Mucosa of rectum (tissue), 2 donors: ENCODE measurements around the gene MYMK.
"Not testable (repeated sequence)": the region's sequence is repeated elsewhere in the genome, so short reads cannot be mapped to it uniquely, and the experiment has no call there.

Experiments used
- H3K27ac ChIP-seq, 2 donors: one replicate each; pipeline ENCODE4 v1.7.0; 2013; ENCODE audit warnings: inconsistent platforms in 2 of 2, low read depth in 2 of 2, low read length in 2 of 2
- H3K27me3 ChIP-seq, 2 donors: one replicate each; pipeline ENCODE4 v1.7.0; 2013; ENCODE audit warnings: low read length in 2 of 2; ENCODE audit not compliant: control insufficient read depth in 2 of 2, insufficient read depth in 2 of 2
- H3K36me3 ChIP-seq, 2 donors: one replicate each; pipeline ENCODE4 v1.7.0; 2013; ENCODE audit warnings: low read length in 2 of 2; ENCODE audit not compliant: control insufficient read depth in 2 of 2, insufficient read depth in 2 of 2
- H3K4me1 ChIP-seq, 2 donors: one replicate each; pipeline ENCODE4 v1.7.0; 2013; ENCODE audit warnings: low read length in 2 of 2, mild to moderate bottlenecking in 1 of 2; ENCODE audit not compliant: control insufficient read depth in 2 of 2, insufficient read depth in 2 of 2
- H3K4me3 ChIP-seq, 2 donors: one replicate each; pipeline ENCODE4 v1.7.0; 2013; ENCODE audit warnings: low read length in 2 of 2
- H3K9ac ChIP-seq, 2 donors: one replicate each; pipeline ENCODE4 v1.7.0; 2013; ENCODE audit warnings: low read length in 2 of 2, low read depth in 1 of 2, mild to moderate bottlenecking in 1 of 2
- H3K9me3 ChIP-seq, 2 donors: one replicate each; pipeline ENCODE4 v1.7.0; 2013; ENCODE audit warnings: low read length in 2 of 2; ENCODE audit not compliant: control insufficient read depth in 2 of 2
- donor health status: healthy.
- donor health status: Normal muscosa, but diverticular disease.

Gene MYMK

DNA sequence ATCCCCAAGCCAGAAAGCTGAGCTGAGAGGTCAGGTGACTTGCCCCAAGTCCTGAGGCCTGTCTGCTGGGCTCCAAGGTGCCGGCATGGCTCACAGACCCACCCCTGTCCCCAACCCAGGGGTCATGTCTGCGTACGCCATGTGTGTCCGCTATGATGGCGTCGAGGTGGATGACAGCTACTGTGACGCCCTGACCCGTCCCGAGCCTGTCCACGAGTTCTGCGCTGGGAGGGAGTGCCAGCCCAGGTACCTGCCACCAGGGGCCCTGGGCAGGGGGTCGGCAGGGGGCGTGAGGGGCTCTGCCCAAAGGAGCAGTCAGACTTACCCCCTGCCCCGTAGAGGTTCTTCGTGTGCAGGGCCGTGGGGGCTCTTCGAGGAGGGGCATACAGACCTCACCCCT lies 42.1 kb upstream of the MYMK start:
- no peaks in the 10 kb centered on the region for H3K9me3 ChIP-seq
- H3K27ac ChIP-seq: no peak overlapping the region
- peaks cover 8 to 10% of the 10 kb centered on the region in 2 donors for H3K4me1 ChIP-seq

DNA sequence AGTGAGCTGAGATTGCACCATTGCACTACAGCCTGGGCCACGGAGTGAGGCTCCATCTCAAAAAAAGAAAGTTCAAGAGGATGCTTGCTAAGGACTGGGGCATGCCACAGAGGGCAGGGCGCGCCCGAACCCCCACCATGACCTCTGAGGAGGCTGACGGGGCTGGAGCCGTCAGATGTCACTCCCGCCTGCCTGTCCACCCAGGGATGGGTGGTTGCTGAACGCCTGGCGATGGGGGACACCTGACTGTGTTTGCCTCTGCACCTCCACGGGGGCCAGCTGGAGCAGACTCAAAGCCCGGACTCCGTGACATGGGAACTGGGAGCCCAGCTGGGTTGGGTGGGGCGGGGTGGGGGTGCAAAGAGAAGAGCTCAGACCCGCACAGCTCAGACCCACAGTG lies 41.6 kb upstream of the MYMK start:
- Histone ChIP-seq H3K4me3 (no peak overlapping the region), H3K27ac (no peak overlapping the region), H3K9me3 (no peaks in the 10 kb centered on the region), H3K36me3 (no peaks in the 10 kb centered on the region), H3K9ac (no peak overlapping the region), H3K4me1 (peaks cover 8 to 10% of the 10 kb centered on the region in 2 donors), H3K27me3 (no peaks in the 10 kb centered on the region)

More for the DNA sequence above, 42.1 kb upstream of the MYMK start:
- Histone ChIP-seq H3K27me3 (no peaks in the 10 kb centered on the region), H3K36me3 (no peaks in the 10 kb centered on the region), H3K9ac (no peak overlapping the region), H3K4me3 (no peak overlapping the region)

DNA sequence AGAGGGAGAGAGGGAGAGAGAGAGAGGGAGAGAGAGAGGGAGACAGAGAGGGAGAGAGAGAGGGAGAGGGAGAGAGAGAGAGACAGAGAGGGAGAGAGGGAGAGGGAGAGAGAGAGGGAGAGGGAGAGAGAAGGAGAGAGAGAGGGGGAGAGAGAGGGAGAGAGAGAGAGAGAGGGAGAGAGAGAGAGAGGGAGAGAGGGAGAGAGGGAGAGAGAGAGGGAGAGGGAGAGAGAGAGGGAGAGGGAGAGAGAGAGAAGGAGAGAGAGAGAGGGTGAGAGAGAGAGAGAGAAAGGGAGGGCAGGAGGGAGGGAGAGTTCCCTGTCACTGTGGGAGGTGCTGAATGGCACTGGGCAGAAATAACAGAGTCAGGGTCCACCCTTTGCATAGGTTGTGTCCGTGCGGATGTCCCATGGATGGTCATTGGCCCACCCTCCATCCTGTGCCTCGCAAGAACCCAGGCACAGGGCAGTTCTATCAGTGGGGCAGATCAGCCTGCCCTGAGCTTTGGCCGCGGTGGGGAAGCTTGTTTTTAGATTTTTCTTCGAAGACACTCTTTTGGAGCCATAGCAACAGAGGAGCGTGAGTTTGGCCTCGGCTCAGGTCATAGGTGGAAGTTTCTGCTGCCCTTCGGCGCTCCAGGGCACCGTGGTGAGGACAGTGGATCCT lies 39.8 kb upstream of the MYMK start:
- H3K9ac ChIP-seq: no peak overlapping the region
- H3K4me3 ChIP-seq: no peak overlapping the region
- H3K27ac ChIP-seq: peak overlapping the region in 1 of 2 donors; percentile 28
- H3K27me3 ChIP-seq: no peaks in the 10 kb centered on the region
- no peaks in the 10 kb centered on the region for H3K36me3 ChIP-seq
- no peaks in the 10 kb centered on the region for H3K9me3 ChIP-seq
- H3K4me1 ChIP-seq: peaks cover 8 to 10% of the 10 kb centered on the region in 2 donors

DNA sequence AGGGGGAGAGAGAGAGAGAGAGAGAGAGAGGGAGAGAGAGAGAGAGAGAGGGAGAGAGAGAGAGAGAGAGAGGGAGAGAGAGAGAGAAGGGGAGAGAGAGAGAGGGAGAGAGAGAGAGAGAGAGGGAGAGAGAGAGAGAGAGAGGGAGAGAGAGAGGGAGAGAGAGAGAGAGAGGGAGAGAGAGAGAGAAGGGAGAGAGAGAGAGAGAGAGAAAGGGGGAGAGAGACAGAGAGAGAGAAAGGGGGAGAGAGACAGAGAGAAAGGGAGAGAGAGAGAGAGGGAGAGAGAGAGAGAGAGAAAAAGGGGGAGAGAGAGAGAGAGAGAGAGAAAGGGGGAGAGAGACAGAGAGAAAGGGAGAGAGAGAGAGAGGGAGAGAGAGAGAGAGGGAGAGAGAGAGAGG lies 39.1 kb upstream of the MYMK start:
- Histone ChIP-seq H3K27ac (peak overlapping the region; percentile 36 to 63), H3K4me1 (peaks cover 8 to 10% of the 10 kb centered on the region in 2 donors)
- not testable (repeated sequence) for H3K9ac ChIP-seq, H3K9me3 ChIP-seq, H3K36me3 ChIP-seq, H3K4me3 ChIP-seq, H3K27me3 ChIP-seq

DNA sequence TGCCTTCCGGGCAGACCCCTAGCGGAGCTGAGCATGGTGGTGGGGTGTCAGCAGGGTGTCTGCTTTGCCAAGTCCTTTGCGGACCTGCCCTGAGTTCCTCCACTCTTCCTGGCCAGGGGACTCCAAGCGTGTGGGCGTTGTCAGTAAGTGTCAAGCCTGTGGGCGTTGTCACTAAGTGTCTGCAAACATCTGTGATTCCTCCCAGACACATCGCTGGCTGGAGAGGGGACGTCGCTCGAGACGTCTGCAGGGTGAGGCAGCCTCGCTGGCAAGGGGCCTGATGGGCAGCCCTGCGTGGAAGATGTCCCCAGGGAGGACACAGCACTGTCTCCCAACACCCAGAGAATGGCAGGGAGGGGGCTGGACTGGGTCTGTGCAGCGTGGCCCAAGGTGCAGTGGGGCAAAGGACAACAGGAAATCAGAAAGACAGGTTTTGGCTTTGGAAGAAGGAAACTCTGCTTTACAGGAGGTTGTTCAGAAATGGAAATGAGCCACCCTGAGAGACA lies 38.6 kb upstream of the MYMK start:
- Histone ChIP-seq H3K9ac (no peak overlapping the region), H3K27ac (peak overlapping the region; percentile 36 to 63), H3K4me3 (peak overlapping the region; percentile 43 to 55), H3K36me3 (no peaks in the 10 kb centered on the region), H3K27me3 (no peaks in the 10 kb centered on the region), H3K9me3 (no peaks in the 10 kb centered on the region), H3K4me1 (peaks cover 8 to 10% of the 10 kb centered on the region in 2 donors)

DNA sequence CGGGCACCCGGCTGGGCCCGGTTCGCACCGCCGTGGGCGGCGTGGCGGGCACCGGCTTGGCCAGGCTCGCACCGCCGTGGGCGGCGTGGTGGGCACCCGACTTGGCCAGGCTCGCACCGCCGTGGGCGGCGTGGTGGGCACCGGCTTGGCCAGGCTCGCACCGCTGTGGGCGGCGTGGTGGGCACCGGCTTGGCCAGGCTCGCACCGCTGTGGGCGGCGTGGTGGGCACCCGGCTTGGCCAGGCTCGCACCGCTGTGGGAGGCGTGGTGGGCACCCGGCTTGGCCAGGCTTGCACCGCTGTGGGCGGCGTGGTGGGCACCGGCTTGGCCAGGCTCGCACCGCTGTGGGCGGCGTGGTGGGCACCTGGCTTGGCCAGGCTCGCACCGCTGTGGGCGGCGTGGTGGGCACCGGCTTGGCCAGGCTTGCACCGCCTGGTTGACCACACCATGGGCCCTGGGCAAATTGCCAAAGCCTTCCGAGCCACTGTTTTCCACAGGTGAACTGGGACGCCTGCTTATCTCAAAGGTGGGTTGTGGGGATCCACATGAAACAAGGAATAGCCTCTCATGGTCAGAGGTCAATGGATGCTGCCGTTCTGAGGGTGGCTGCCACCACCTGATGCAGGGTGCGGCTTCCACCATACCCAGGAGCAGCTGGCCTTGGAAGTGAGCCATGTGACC lies 38.0 kb upstream of the MYMK start:
- Histone ChIP-seq H3K4me1 (peaks cover 8 to 14% of the 10 kb centered on the region in 2 donors), H3K27me3 (no peaks in the 10 kb centered on the region), H3K9me3 (no peaks in the 10 kb centered on the region), H3K27ac (peak overlapping the region; percentile 36 to 63), H3K9ac (no peak overlapping the region), H3K36me3 (no peaks in the 10 kb centered on the region), H3K4me3 (peak overlapping the region; percentile 43 to 55)

DNA sequence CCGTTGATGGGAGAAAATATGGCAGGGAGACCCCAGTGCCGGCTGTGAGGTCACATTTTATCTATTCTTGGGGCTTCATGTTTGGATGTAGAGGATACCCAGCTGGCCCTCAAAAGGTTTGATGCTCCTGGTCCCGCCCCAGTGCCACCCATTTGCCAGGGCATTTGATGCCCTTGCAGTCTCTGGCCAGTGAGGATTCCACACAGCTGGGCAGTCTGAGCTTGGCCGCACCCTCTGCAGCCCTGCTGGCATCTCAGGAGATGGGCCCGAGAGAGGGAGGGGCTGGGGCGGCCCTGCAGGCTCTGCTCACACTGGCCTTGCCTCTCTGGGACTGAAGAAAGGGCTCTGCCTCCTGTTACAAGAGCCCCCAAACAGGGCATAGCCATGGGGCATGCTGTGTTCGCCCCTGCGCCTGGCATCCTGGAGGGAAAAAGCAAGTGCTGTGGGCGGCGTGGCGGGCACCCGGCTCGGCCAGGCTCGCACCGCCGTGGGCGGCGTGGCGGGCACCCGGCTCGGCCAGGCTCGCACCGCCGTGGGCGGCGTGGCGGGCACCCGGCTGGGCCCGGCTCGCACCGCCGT lies 37.3 kb upstream of the MYMK start:
- Histone ChIP-seq H3K27ac (no peak overlapping the region), H3K27me3 (no peaks in the 10 kb centered on the region), H3K4me1 (peaks cover 8 to 14% of the 10 kb centered on the region in 2 donors), H3K9ac (no peak overlapping the region), H3K36me3 (no peaks in the 10 kb centered on the region), H3K4me3 (no peak overlapping the region), H3K9me3 (no peaks in the 10 kb centered on the region)

DNA sequence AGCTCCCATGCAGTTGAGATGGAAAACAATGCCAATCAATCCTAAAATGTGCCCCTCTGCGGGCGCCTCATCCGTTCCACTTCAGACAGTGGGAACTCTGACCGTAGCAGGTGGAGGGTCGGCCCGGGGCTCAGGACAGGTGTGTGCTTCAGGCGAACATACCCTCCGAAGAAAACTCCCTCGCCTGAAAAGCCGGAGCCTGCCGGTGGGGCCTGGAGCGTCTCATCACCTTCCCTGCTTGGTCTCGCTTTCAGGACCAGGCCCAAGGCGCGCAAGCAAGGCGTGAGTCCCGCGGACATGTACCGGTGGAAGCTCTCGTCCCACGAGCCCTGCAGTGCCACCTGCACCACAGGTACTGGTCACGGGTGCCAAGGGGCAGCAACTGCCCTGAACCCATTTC lies 36.2 kb upstream of the MYMK start:
- H3K9ac ChIP-seq: no peak overlapping the region
- no peaks in the 10 kb centered on the region for H3K9me3 ChIP-seq
- no peaks in the 10 kb centered on the region for H3K27me3 ChIP-seq
- no peak overlapping the region for H3K4me3 ChIP-seq
- H3K4me1 ChIP-seq: peaks cover 8 to 14% of the 10 kb centered on the region in 2 donors
- no peaks in the 10 kb centered on the region for H3K36me3 ChIP-seq
- H3K27ac ChIP-seq: no peak overlapping the region

DNA sequence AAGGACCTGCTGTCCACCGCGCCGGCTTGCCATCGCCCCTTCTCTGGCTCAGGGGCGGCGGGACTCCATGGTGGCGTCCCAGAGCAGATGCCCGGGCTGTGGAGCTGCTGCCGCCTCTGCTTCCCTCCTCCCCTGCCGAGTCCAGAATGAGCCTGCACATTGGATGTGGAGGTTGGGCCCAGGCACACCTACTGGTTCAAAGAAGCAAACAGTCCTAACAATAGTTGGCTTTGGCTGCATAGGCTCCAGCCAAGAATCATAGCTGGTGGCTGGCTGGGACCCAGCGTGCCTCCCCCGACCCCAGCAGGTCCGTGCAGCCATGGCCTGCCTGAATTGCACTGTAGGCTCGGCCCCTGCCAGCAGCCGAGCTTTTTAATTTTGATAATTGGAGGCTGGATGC lies 35.6 kb upstream of the MYMK start:
- H3K36me3 ChIP-seq: no peaks in the 10 kb centered on the region
- H3K27me3 ChIP-seq: no peaks in the 10 kb centered on the region

More for the DNA sequence above, 35.6 kb upstream of the MYMK start:
- H3K9ac ChIP-seq: no peak overlapping the region
- H3K4me3 ChIP-seq: no peak overlapping the region
- no peak overlapping the region for H3K27ac ChIP-seq
- H3K9me3 ChIP-seq: no peaks in the 10 kb centered on the region
- peaks cover 8 to 14% of the 10 kb centered on the region in 2 donors for H3K4me1 ChIP-seq
